ENCODE results near the gene PLCH2.

DNA sequence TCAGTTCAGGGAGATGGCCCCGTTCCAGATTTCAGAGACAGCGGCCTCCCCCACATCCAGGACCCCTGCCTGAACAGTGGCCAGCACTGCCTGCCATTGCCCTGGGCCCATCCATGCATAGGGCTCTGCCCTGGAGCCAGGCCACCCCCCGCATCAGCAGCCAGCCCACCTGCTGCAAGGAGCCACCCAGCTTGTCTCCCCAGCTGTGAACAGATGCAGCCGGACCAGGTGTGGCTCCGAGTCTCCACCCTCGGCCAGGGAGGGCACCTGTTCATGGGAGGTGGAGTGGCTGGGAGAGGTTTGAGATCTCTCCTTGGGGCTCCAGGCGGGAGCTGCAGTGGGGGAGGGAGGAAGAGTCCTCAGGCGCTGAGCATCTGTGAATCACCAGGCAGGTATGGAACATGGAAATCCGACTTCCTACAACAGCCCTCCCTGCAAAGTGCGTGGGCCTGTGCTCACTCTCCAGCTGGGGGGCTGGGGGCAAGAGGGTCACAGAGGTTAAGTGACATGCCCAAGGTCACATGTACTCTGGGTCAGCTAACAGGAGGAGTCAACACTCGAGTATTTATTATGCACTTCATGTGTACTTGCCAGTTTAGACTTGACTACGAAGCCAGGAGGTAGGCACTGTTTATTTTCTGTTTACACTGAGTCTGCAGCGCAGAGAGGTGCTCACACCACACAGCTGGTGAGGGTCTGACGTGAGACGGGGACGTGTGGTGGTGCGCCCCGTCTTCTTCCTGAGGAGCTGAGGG lies 58.8 kb downstream of the PLCH2 start:
- TF ChIP-seq GATA2 (IDR thresholded peaks at IDR 0.05; ENCODE audit: low read depth, low read length) (no peak), GATA3 (IDR thresholded peaks at IDR 0.05; ENCODE audit: low read depth, low read length) (no peak)

All from SH-SY5Y (cell line).